Nephron progenitor cell (in vitro differentiated cells): ENCODE results near the gene MARK2.

ENCODE experiments used
- DNase-seq: peaks from one replicate; pipeline ENCODE4 v3.0.0; 2021
- H3K27ac Mint-ChIP-seq: 2 replicates; pipeline ENCODE4 v1.8.0; 2021; ENCODE audit warnings: mild to moderate bottlenecking, moderate library complexity, mixed read lengths
- H3K27me3 Mint-ChIP-seq: 2 replicates; pipeline ENCODE4 v1.8.0; 2021; ENCODE audit warnings: mild to moderate bottlenecking, low read depth, mixed read lengths; ENCODE audit not compliant: poor library complexity
- H3K36me3 Mint-ChIP-seq: 2 replicates; pipeline ENCODE4 v1.8.0; 2021; ENCODE audit warnings: low read depth, mixed read lengths
- H3K4me1 Mint-ChIP-seq: 2 replicates; pipeline ENCODE4 v1.8.0; 2021; ENCODE audit warnings: mixed read lengths
- H3K4me3 Mint-ChIP-seq: 2 replicates; pipeline ENCODE4 v1.8.0; 2021; ENCODE audit warnings: mild to moderate bottlenecking, moderate library complexity, mixed read lengths
- H3K9me3 Mint-ChIP-seq: 2 replicates; pipeline ENCODE4 v1.8.0; 2021; ENCODE audit warnings: mild to moderate bottlenecking, moderate library complexity, mixed read lengths
- CTCF ChIP-seq: fragments of 200-600 bp; sonication (generic); IDR thresholded peaks from 2 replicates; pipeline ENCODE4 v1.5.0; 2021; ENCODE audit warnings: antibody characterized with exemption

Gene MARK2

DNA sequence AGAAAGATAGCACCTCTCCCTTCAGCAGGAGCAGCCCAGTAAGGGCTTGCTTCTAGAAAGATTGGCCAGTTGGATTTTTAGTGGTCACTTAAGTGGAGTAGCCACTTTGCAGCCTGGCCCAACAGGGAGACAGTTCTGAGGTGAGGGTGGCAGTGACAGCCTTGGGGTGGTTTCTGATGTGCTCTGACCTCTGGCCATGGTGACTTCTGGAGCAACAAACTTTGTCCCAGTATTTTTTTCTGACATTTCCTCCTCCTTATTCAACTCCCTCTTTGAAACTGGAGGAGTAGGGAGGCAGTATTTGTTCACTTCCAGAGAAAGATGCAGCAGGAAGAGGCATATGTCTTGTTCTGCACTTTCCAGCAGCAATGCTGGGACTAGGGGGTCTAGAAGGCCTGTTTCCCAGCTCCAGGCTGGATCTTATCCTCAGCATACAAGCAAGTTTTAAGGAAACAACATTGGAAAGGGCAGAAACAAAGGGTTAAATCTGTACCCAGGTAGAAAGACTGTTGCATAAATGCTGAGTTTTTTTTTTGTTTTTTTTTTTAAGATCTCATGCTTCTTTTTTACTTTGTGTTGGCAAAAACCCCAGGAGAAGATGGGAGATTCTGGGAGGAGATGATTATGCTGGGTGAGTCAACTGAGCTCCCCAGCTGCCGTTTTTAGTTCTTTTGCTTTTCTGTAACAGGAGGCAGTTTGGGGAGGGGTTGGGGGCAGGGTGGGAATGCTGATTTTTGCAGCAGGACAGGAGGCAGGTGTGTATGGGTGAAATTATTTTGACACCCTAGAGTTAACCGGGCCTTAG is 40.9 kb downstream of the MARK2 start:
- Mint-ChIP-seq H3K9me3 (no peaks in the 10 kb centered on the region), H3K27ac (peak overlapping the region; percentile 98), H3K36me3 (peaks cover 10% of the 10 kb centered on the region), H3K27me3 (no peaks in the 10 kb centered on the region), H3K4me3 (peak overlapping the region; percentile 50), H3K4me1 (peaks cover 75% of the 10 kb centered on the region)
- TF ChIP-seq CTCF, result no peak
- DNase-seq, result no peak

DNA sequence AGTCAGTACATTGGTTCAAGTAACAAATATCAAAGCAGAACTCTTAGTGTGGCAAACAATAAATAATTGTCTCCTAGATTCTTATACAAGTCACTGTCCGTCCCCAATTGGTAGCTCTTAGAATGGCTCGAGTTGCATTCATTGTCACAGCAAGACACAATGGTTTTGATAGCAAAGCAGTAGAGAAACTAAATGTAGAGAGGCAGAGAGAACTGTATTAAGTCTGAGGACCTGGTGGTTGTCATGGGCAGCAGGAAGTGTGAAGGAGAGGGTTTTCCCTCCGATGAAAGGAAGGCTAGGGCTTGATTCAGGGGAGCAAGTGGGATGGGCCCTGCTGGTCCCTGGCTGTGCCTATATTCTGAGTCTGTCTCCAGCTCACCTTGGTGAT is 41.5 kb downstream of the MARK2 start:
- Mint-ChIP-seq H3K27ac (peak overlapping the region; percentile 60), H3K36me3 (peaks cover 9% of the 10 kb centered on the region), H3K4me3 (peak overlapping the region; percentile 7), H3K27me3 (no peaks in the 10 kb centered on the region), H3K4me1 (peaks cover 73% of the 10 kb centered on the region), H3K9me3 (no peaks in the 10 kb centered on the region)
- DNase-seq, result no peak
- no peak for TF ChIP-seq CTCF

GRCh38 chr11:63882555-63883242 is 43.8 kb downstream of the MARK2 start:
- DNase-seq, result no peak
- TF ChIP-seq CTCF, result no peak
- H3K4me1 Mint-ChIP-seq, result peaks cover 81% of the 10 kb centered on the region
- peaks cover 6% of the 10 kb centered on the region for H3K36me3 Mint-ChIP-seq
- H3K4me3 Mint-ChIP-seq, result no peak overlapping the region
- no peak overlapping the region for H3K27ac Mint-ChIP-seq
- H3K27me3 Mint-ChIP-seq, result no peaks in the 10 kb centered on the region
- H3K9me3 Mint-ChIP-seq, result no peaks in the 10 kb centered on the region

DNA sequence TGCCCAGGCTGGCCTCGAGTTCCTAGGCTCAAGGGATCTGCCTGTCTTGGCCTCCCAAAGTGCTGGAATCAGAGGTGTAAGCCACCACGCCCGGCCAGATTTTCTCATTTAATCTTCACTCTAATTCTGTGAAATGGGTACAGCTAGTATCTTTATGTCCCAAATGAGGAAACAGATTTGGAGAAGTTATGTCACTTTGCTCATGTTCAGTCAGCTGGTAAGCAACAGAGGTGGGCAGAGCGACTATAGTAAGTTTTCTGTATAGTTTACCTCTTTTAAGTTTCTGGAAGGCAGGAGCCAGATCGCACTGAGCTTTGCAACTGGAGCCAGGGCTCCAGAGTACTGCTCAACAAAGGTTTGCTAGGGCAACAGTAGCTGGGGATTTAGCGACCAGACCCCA is 44.9 kb downstream of the MARK2 start:
- TF ChIP-seq CTCF, result no peak
- no peak for DNase-seq
- Mint-ChIP-seq H3K4me3 (no peak overlapping the region), H3K27ac (peak overlapping the region; percentile 94), H3K27me3 (no peaks in the 10 kb centered on the region), H3K9me3 (no peaks in the 10 kb centered on the region), H3K4me1 (peaks cover 81% of the 10 kb centered on the region), H3K36me3 (peaks cover 6% of the 10 kb centered on the region)

DNA sequence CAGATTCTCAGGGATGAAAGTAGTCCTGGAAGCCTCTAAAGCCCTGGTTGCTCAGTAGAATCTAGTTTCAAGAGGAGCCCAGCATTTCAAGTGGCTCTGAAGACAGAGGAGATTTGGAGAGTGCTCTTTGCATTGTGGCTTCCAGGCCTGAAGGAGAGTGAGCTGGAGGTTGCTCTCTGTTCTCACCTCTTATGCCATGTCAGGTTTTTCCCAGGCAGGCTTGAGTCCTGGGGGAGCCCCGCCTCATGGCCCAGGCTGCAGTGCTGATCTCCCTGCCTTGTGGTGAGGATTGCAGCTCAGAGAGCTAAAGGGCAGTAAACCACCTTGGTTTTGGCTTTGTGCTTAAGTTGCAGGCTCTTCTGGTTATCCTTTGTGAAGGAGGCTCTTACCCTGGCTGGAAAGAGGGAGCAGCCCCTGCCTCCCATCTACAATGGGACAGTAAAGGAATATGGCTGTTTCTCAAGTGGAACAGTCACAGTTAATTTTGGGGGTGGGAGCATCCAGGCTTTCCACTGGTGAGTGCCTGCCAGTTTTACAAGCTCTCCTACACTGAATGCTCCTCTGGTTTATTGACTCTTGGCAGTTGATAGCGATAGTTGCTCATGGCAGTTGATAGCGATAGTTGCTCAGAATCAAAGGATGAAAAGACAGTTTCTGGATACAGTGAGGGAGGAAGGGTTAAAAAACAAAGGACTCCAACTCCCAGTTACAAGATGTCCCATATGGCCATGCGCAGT is 45.5 kb downstream of the MARK2 start:
- Mint-ChIP-seq H3K9me3 (no peaks in the 10 kb centered on the region), H3K4me3 (no peak overlapping the region), H3K36me3 (peaks cover 6% of the 10 kb centered on the region), H3K4me1 (peaks cover 79% of the 10 kb centered on the region), H3K27me3 (no peaks in the 10 kb centered on the region), H3K27ac (peak overlapping the region; percentile 94)
- TF ChIP-seq CTCF, result no peak
- no peak for DNase-seq
